Activated CD4-positive, alpha-beta T cell treated with anti-CD3 and anti-CD28 coated beads, Interleukin-2, Interleukin-4, amounts not matched to agents 100 ng/mL and 50 ng/mL, durations not matched to agents 16 hours and 8 hours (primary cell): Measurements from ENCODE around the gene THAP8.

Source experiments
- DNase-seq: peaks from one replicate; pipeline ENCODE4 v3.0.0-alpha.2; 2020; ENCODE audit warnings: low spot score

Gene THAP8

DNA sequence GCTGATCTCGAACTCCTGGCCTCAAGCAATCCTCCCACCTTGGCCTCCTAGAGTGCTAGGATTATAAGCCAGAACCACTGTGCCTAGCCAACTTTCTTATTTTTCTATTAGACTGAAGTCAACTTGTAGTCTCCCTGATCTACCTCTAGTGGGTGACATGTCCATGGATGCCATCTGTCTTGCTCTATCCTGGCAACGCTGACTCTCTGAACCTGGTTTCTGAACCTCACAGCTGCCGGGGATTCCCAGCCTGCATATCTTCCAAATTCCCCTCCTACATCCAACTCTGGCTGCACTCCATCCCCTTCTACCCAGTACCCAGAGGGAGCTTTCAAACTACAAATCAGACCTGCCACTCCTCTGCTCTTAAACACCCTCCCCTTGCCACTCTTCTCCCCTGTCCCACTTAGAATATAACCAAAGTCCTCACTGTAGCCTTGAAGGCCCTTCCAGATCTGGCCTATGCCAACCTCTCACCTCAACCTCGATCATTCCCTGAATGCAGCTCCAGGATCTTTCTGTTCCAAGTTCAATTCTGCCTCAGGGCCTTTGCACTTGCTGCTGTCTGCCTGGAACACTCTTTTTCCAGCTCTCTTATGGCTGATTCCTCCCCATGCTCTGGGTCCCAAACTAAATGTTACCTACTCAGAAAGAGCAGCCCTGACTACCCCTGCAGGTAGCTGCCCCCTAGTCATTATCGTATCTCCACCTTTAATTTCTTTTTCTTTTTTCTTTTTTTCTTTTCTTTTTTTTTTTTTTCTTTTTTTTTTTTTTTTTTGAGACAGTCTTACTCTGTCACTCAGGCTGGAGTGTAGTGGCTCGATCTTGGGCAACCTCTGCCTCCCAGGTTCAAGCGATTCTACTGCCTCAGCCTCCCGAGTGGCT lies 23.6 kb downstream of the THAP8 start:
- DNase-seq, result no peak

DNA sequence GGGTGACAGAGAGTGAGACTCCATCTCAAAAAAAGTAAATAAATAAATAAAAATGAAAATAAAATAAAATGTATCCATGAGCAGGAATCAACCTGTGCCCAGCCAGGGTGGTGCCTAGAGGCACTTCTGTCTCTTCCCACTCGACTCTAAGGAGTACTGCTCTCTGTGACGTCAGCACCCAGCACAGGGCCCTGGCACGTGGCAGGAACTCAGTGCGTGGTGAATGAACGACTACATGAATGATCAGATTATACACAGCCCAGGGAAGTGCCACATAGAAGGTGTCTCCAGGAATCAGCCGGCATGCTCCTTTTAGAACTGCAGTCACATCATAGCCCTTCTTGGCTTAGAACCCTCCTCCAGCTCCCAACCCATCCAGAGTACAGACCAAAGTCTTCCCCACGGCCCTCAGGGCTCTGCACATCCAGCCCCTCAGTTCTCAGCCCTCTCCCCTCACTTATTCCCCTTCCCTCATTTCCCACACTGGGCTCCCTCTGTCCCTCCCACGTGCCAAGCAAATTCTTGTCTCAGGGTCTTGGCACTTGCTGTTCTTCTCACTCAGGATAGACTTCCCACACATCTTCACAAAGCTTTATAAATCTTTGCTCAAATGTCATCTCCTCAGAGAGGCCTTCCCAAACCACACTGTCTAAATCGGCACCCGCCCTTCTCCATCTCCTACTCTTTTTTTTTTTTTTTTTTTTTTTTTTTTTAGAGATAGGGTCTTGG lies 25.6 kb downstream of the THAP8 start:
- DNase-seq, result no peak

DNA sequence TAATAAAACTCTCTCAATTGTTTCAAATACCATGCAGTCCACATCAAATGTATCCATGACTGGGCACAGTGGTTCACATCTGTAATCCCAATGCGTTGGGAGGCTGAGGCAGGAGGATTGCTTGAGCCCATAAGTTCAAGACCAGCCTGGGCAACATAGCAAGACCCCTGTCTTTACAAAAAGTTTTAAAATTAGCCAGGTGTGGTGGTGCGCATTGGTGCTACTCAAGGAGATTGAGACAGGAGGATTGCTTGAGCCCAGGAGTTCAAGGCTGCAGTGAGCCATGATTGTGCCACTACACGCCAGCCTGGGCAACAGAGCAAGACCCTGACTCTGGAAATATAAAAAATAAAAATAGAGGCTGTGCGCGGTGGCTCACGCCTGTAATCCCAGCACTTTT lies 26.4 kb downstream of the THAP8 start:
- no peak for DNase-seq

DNA sequence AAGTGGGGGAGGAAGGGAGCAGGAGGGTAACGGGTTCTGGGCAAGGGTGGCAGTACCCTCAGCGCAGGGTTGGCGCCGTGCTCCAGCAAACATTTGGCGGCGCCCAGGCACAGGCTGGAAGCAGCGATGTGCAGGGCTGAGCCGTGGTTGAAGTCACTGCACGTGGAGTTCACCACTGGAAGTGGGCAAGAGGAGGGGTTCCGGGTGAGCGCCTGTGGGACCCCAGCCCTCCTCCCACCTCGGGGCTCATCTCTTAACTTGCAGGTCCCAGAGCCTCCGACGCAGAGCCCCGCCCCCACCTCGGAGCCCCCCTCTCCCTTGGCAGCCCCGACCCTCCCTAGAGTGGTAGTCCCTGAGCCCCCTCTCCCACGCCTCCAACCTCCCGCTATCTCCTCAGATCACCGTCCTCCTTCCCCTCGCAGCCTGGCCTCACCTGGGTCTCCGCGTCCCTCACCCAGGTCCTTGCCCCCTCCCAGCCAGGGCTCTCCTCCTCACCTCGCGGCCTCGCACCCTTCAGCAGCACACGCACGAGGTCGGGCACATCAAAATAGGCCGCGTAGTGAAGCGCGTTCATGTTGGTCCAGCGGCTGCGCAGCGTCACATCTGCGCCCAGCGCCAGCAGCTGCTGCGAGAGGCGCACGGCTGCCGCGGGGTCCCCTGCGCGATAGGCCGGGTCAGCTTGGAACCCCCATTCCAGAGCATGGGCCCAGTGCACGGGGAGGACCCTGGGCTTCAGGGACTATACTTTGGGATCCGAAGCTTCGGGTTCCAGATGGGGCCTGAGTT lies 27.8 kb downstream of the THAP8 start:
- DNase-seq, result no peak

DNA sequence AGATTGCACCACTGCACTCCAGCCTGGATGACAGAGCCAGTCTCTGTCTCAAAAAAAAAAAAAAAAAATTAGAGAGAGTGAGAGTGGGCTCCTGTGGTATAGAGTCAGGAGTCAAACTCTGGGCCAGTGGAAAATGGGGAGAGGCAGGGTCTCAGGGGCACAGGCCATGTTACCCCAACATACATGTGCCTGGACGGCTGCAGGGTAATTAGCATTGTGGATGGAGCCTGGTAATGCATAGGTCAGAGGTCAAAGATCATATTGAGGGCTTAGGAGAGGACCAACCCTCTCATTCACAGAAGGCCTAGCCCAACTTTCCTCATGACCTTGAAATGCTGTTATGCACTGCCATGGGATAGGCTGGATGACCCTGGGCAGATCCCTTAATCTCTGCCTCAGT lies 28.5 kb downstream of the THAP8 start:
- DNase-seq, result no peak

DNA sequence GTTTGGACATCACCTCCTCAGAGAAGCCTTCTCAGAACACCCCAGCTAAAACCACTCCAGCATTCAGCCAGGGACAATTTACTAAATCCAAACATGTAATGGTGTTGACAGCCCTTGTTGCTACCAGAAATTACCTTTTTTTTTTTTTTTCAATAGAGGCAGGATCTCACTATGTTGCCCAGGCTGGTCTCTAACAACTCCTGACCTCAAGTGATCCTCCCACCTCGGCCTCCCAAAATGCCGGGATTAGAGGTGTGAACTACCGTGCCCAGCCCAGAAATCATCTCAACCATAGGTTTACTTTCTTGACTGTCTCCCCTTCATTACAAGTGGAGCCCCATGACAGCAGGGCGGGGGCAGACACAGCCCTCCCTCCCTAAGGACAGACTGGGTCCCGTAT lies 30.7 kb downstream of the THAP8 start:
- DNase-seq, result no peak

DNA sequence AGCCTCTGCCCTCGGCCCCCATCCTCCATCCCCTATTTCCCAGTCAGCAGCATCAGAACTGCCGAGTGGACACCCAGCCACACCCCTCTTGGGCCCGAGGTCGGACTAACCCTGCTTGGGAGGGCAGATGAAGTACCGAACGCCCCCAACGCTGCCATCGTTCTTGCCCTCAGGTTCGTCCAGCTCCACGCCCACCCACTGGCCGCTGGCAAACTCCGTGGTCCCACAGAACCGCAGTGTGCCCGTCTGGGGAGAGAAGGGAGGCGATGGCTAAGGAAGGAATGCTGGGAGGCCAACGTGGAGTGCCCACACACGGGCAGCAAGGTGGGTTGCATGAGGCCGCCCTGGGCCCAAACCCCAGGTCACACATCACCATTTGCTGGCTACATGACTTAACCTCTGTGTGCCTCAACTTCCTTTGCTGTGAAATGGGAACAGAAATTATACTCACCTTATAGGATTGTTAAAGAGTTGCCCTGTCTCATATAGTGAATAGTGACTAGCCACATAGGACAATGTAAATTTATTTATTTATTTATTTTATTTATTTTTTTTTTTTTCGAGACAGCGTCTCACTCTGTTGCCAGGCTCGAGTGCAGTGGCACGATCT lies 34.9 kb downstream of the THAP8 start:
- DNase-seq, result no peak

DNA sequence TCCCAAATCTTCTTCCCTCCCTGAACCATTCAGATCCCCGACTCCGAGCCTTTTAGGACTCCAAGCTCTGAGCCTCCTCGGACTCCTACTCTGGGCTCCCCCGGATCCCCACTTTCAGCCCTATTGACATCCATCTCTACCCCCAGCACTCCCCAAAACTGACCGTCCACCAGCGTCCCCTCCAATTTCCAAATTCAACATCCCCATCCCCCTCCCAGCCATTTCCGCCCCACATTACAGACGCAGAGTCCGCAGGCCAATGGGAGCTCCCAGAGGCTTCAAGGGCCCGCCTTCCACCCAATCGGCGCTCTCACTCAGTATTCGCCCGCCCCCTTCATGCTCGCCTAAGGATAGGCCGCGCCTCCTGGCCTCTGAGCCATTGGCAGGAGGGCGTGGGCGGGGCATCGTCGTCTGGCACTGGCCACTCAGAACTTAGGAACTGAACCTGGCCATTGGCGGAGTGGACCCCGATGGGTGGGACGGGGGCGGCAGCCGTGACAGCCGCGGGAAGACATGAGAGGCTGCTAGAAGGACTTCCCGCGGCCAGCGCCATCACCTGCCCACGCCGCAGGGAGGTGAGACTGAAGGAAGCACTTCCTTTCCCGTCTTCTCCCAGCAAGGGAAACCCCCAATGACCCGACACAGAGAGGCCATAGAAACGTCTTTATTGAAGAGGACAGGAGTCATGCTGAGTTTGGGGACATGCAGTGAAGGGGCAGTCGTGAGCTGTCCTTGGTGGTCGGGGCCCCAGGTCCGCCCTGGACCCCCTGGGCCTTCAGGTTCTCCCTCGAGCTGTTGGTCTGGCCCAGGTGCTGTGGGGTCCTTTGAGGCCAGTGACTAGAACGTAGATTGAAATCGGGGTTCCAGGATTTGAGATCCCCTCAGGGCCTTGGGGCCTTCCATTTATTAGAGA lies 39.8 kb downstream of the THAP8 start, which contains the start of gene ALKBH6:
Gene ALKBH6 (minus strand): TSS at position 202 of the 913 bp plus-strand sequence. CDS start 816 bp downstream, outside the sequence.
- peak; percentile 100 for DNase-seq

DNA sequence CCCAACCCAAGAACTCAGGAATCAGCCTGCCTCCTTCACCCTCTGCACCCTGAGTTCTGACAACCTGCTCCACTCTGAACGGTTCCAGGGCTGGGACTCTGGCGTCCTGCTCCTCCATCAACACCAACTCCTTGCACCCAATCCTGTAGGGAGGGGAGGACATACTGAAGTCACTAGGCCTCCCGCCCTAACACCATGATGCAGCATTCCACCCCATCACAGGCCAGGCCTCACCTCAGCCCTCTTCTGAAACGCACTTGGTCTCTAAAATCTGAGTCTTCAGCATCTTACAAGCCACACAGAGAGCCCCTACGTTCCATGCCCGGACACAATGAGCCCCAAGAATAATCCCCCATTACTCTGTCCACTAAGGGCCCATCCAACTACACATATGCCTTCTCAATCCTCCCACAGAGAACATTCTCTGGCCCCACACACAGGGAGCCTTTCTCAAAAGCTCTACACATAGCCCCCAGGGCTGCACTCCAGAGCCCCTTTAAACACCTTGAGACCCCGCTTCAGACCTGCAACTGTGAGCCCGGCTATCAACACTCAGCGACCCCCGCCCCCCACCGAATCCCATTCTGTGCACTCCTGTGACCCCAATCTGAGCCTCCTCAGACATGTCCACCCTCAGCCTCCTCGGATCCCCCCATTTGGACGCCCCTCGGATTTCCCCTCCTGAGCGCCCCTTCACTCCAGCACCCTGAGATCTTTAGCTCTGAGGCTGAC lies 40.6 kb downstream of the THAP8 start:
- no peak for DNase-seq

DNA sequence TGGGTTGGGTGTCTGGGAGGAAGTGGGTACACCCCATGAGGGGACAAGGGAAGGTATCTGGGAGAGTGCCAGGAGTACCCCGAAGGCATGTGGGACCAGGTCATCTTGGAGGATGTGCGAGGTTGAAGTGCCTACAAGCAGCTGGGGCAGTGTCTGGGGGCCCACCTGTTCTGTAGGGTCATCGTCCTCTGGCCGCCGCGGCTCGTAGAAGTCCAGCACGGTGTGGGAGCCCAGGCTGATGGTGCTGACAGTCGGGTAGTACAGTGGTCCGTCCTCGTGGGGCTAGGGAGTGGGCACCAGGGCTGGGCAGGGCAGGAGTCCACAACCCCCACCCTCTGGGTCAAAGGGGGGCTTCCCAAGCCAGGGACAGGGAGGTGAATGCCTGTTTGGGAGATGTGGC lies 43.7 kb downstream of the THAP8 start:
- no peak for DNase-seq

DNA sequence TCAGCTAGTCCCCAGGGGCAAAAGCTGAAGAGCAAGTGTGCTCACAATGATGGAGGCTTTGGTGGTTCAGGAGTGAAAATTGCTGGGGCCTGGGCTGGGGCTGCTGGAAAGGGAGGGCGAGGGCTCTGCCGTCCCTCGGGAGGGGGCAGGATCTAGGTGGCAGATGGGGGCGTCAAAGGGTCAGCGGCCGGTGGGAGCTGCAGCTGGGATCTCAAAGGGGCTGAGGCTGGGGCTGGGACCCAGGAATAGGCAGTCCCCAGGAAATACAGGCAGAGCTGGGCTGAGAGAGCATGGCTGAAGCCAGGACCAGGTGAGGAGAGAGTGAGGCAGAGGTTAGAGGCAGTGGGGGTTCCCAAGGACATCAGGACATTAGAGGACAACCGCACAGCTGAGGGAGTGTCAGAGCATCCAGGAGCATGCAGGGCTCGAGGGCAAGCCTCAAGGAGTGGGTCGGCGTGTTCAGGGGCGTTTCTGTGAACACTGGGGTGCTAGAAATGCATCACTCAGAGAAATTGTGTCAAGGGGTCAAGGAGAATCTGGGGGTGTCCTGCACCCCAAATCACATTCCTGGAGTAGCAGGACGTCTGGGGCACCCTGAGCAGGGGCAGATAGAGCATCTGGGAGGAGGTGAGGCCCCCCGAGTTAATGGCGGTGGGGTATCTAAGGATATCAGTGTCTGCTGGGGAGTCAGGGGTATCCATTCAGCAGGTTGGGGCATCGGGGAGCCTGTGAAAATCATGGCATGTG lies 44.3 kb downstream of the THAP8 start:
- no peak for DNase-seq

DNA sequence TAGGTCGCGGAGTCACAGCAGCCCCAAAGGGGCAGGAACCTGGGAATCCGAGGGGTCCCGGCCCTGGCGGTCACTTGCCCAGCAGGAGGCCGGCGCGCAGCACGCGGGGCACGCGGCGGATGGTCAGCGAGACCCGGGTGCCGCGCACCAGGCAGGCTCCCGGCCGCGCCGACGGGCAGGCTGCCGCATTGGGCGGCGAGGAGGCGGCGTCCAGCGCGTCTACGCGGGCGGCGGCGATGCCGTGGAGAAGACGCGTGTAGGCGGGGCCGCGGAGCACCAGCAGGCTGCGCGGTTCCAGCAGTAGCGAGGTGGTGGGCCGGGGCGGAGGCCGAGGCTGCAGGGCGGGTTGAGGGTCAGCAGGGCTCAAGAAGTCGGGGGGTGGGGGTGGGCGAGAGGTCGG lies 44.9 kb downstream of the THAP8 start:
- peak; percentile 60 for DNase-seq

DNA sequence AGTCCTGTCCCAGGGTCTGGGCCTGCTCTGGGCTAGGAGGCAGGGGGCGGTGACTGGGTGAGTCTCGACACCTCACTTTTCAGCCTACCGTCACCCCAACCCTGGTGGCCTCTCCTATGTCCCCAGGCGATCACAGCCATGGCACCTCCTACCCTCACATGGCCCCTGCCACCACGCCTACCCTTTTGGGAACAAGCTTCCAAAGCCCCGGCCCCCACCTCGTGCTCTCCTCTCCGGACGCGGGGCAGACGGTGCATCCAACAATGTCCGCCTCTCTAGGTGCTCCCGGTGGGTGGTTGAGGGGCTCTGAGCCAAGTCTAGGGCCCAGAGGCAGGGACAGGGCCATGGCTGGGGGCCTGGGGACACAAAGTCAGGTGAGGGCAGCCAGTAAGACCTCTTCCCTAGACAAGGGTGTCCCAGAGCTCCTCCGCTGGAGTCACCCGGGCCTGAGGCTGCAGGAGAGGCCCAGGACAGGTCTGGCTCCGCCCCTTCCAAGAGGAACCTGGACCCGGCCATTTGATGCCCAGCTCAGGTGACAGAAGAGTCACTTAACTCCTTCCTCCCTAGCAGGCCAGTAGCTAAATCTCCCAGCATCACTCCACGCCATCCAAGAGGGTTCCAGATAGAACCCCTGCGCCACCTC lies 45.6 kb downstream of the THAP8 start, which contains the start of gene SYNE4:
Gene SYNE4 (minus strand): TSS at position 478 of the 643 bp plus-strand sequence. CDS start 132 bp downstream, at position 346.
- no peak for DNase-seq

DNA sequence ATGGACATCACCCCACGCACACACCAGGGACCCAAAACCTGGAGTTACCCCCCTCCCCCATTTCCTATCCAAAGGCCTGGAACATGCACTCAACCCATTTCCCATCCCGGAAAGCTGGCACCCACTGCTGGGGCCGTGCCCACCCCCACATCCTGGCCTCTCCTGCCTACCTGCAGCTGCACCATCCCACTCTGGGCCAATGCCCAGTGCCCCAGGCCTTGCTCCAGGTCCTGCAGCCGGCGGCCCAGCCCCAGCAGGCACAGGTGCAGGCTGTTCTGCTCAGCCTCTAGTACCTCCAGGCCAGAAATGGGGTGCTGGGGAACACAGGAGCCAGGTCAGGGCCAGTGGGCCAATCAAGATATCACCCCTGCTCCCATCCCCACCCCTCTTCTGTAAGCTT lies 47.1 kb downstream of the THAP8 start:
- DNase-seq, result no peak

DNA sequence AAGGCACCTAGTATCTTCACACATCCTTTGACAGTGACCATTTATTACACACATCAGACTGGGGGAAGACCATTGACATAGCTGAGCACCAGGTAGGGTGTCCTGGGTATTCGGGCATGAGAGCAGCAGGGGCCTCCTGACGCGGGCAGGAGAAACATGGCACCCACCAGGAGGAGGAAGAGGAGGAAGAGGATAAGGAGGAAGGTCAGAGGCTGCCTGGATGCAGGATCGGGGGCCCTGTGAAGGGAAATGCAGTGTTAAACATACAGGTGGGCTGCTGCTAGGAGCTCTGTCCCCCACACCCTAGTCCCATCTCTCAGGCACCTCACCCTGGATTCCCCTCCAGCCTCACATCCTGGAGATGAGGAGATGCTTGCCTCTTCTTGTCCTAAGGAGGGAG lies 50.8 kb downstream of the THAP8 start:
- DNase-seq, result no peak

DNA sequence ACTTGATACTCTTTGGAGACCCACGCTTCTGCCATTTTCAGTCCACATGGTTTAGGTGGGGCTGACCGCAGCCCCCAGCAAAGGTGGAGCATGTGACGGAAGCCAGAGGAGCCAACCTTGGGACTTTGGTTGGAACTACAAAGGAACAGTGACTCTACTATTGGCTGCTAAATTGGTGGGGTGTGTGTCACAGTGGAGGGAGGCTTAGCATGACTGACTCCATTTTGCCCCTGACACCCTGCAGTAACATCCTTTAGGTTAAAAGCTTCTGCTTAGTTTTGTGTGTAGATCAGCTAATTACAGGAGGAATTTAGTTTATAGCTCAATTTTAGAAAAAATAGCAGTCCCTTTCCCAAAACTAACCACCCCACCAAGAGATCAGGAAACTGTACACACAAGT lies 52.5 kb downstream of the THAP8 start:
- DNase-seq, result no peak

DNA sequence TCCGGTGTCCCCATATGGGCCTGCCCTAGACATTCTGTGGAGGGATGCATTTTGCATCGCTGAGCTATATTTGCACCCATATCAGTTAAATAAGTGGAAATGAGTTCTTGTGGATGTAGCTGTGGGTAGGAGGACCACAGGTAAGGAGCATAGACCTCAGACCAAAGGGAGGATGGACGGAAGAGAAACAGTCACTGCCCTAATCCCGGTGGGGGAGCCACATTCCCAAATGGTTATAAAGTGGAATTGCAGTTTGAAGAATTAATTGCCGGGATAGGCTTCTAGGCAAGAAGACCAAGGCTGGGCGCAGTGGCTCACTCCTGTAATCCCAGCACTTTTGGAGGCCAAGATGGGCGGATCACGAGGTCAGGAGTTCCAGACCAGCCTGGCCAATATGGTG lies 57.3 kb downstream of the THAP8 start:
- no peak for DNase-seq

DNA sequence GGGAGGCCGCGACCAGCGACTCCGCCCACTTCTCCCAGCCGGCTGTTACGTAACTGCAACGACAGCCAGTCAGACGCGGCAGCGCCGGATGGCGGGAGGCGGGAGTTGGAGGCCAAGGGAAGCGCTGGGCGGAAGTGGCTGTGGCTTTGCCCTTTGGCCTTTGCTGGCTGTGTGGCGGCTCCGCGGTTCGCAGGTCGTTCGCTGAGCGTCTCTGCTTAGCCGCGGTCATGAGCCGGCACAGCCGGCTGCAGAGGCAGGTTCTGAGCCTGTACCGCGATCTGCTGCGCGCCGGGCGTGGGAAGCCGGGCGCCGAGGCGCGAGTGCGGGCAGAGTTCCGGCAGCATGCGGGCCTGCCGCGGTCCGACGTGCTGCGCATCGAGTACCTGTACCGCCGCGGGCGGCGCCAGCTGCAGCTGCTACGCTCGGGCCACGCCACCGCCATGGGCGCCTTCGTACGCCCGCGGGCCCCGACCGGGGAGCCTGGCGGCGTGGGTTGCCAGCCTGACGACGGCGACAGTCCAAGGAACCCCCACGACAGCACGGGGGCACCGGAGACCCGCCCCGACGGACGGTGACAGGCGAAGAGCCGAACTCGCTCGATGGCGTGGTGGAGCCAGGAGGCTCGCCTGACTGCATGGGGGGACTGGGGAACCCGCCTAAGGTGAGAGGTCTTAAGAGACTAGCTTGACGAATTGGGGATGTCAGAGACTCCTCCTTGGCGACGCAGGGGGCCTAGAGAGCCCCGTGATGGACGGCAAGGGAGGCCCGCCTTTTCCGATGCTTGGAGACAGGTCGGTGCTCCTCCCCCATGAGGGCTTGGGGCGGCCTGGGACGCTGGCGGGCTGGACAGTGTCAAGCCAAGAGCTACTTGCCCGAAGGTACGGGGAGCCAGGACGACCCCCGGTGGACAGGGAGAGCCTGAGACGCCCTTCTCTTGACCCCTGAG lies 58.8 kb downstream of the THAP8 start, which contains the start of gene SDHAF1:
Gene SDHAF1 (plus strand): TSS at position 141 of the 946 bp plus-strand sequence. CDS start 87 bp downstream, at position 228.
- peak; percentile 97 for DNase-seq
